Heart left ventricle (tissue), 16 donors: ENCODE results near the gene KLK7. TPM values are rescaled to one million over a fixed set of nuclear protein-coding genes. Genes with fewer than 3 reads are reported as not detected.

Source experiments
- ATAC-seq, 4 donors: fragments of 200-7000 bp; cut with Tn5 transposase; one replicate each; pipeline ENCODE4 v1.9.1; 2020 to 2022; ENCODE audit warnings: moderate library complexity in 4 of 4, mild to moderate bottlenecking in 3 of 4, moderate number of reproducible peaks in 1 of 4
- DNase-seq, 5 donors: peaks; one replicate each; pipeline ENCODE4 v3.0.0-alpha.2; 2020
- H3K27ac ChIP-seq, 12 donors: fragments of 200-600 bp; sonication (generic) in 4 of 12; one replicate each; pipeline versions ENCODE4 v1.5.0 to v1.8.0; 2016 to 2022; ENCODE audit warnings: mild to moderate bottlenecking in 2 of 12
- H3K27me3 ChIP-seq, 9 donors: fragments of 200-600 bp; sonication (generic) in 2 of 9; one replicate each; pipeline versions ENCODE4 v1.5.1 to v1.8.0; 2016 to 2022; ENCODE audit warnings: mild to moderate bottlenecking in 3 of 9
- H3K36me3 ChIP-seq, 9 donors: fragments of 200-600 bp; sonication (generic) in 2 of 9; one replicate each; pipeline versions ENCODE4 v1.5.0 to v1.8.0; 2018 to 2022; ENCODE audit warnings: mild to moderate bottlenecking in 2 of 9
- H3K4me1 ChIP-seq, 12 donors: fragments of 200-600 bp; sonication (generic) in 4 of 12; one replicate each; pipeline versions ENCODE4 v1.5.0 to v1.8.0; 2016 to 2022; ENCODE audit warnings: mild to moderate bottlenecking in 3 of 12
- H3K4me3 ChIP-seq, 12 donors: fragments of 200-600 bp; sonication (generic) in 4 of 12; one replicate each; pipeline versions ENCODE4 v1.5.0 to v1.8.0; 2017 to 2022; ENCODE audit warnings: mild to moderate bottlenecking in 9 of 12, moderate library complexity in 4 of 12
- H3K9me3 ChIP-seq, 12 donors: fragments of 200-600 bp; sonication (generic) in 4 of 12; one replicate each; pipeline versions ENCODE4 v1.5.0 to v1.8.0; 2016 to 2022; ENCODE audit warnings: mild to moderate bottlenecking in 1 of 12
- POLR2A ChIP-seq, 2 donors: fragments of 450-650 bp; IDR thresholded peaks; one replicate each; pipeline ENCODE4 v1.6.1; 2017; ENCODE audit warnings: antibody characterized with exemption in 2 of 2, mild to moderate bottlenecking in 2 of 2, moderate library complexity in 2 of 2
- WGBS, 4 donors: extraction: QIAGEN DNeasy Blood & Tissue Kit in 2 of 4; methylation state at CpG; one replicate each; pipeline versions ENCODE4 v1.1.5 to v1.1.7; 2013 to 2018; 5-methylcytosine and 5-hydroxymethylcytosine counted together
- intact Hi-C, 10 donors: fragments of 100-400 bp; cut with DNase I; formaldehyde crosslinking; loops; one replicate each; pipeline versions ENCODE4 v1.11.1 to v1.14.2; 2022
- polyA plus RNA-seq, 2 donors: library from polyadenylated mRNA; stranded (reverse); fragments of 200-250 nt; gene quantifications; one replicate each; pipeline ENCODE4 v1.2.3, GENCODE V29; 2013
- total RNA-seq, 9 donors: library from RNA; depleted of rRNA in 2 of 9; stranded (reverse); fragments of >200 nt in 2 of 9; fragmentation: NEBNext Ultra II Directional in 3 of 9; extraction: Animal tissue kit (Norgen Biotek cat#: 25700) in 3 of 9; gene quantifications; one replicate each; pipeline versions ENCODE4 v1.1.0 to v1.2.4, GENCODE V29; 2016 to 2023
- TF ChIP-seq, protein P1 (sequence below), 12 donors: fragments of 200-600 bp; sonication (generic) in 4 of 12; IDR thresholded peaks; one replicate each; pipeline versions ENCODE4 v1.5.0 to v1.8.0; 2018 to 2022; ENCODE audit warnings: antibody characterized with exemption in 12 of 12, mild to moderate bottlenecking in 5 of 12
- donor health status: ischemic (EF 13 %, LVEDD 7.1; RV severe dilation, severe dysfunction).
- donor health status: healthy with polysubstance abuse.
- donor health status: DM: no; HTN: yes; CAD: no.
- donor health status: DM: no; HTN: no; CAD: no.
- donor health status: ischemic (EF 25% LVEDD 6.9; RV normal size, moderate dysfunction).
- donor health status: ischemic (EF 25% LVEDD 5.7; RV mildly dilated, moderate dysfunction).
- donor health status: healthy.
- donor health status: DM: yes; HTN: yes; CAD: no.
- donor health status: ischemic (EF 35%, LVEDD 5.7; RV mildly dilated, moderate dysfunction).
- donor health status: nonischemic (EF 11% LVEDD 7.7; RV severe dilation, severe dysfunction).
- donor health status: DM: yes; HTN: yes; CAD: no.
- donor health status: PGD.
- donor health status: ischemic (EF 29% LVEDD 5.4; RV normal size, mild dysfunction).
- donor health status: nonischemic (EF 23%, LVEDD 6.1; RV moderate dilation, normal function).

Gene KLK7
- total and polyA plus RNA-seq, 11 donors, result 4.1 TPM; not detected in 10

- no peak overlapping the region for H3K4me3 ChIP-seq
- no peak overlapping the region for H3K27ac ChIP-seq
- WGBS, 4 donors, result 73 to 81% (median 78%) methylated on average over 7 of the region's 7 CpGs
- H3K4me1 ChIP-seq, result no peaks in the 10 kb centered on the region
- ATAC-seq (no peak), DNase-seq (no peak)
- intact Hi-C loops, result no loop called here
- peaks cover 11 to 73% (median 29%) of the 10 kb centered on the region in 9 donors for H3K27me3 ChIP-seq
- no peak for TF ChIP-seq POLR2A (IDR thresholded peaks at IDR 0.05)
- TF ChIP-seq, protein P1, sequence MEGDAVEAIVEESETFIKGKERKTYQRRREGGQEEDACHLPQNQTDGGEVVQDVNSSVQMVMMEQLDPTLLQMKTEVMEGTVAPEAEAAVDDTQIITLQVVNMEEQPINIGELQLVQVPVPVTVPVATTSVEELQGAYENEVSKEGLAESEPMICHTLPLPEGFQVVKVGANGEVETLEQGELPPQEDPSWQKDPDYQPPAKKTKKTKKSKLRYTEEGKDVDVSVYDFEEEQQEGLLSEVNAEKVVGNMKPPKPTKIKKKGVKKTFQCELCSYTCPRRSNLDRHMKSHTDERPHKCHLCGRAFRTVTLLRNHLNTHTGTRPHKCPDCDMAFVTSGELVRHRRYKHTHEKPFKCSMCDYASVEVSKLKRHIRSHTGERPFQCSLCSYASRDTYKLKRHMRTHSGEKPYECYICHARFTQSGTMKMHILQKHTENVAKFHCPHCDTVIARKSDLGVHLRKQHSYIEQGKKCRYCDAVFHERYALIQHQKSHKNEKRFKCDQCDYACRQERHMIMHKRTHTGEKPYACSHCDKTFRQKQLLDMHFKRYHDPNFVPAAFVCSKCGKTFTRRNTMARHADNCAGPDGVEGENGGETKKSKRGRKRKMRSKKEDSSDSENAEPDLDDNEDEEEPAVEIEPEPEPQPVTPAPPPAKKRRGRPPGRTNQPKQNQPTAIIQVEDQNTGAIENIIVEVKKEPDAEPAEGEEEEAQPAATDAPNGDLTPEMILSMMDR (IDR thresholded peaks at IDR 0.05), result no peak
- no peaks in the 10 kb centered on the region for H3K9me3 ChIP-seq
- no peaks in the 10 kb centered on the region for H3K36me3 ChIP-seq
These were observed 19.6 kb upstream of the KLK7 start for GRCh38 chr19:51003316-51003715.

GRCh38 chr19:51002542-51003311 lies 19.0 kb upstream of the KLK7 start:
- Histone ChIP-seq H3K36me3 (no peaks in the 10 kb centered on the region), H3K27ac (no peak overlapping the region), H3K4me1 (no peaks in the 10 kb centered on the region), H3K9me3 (no peaks in the 10 kb centered on the region), H3K27me3 (peaks cover 13 to 79% (median 29%) of the 10 kb centered on the region in 9 donors), H3K4me3 (no peak overlapping the region)
- DNase-seq, result no peak
- ATAC-seq, result no peak
- no peak for TF ChIP-seq POLR2A (IDR thresholded peaks at IDR 0.05)
- 23 to 65% (median 54%) methylated on average over 25 to 42 of the region's 42 CpGs for WGBS, 4 donors
- intact Hi-C loops, result no loop called here

DNA sequence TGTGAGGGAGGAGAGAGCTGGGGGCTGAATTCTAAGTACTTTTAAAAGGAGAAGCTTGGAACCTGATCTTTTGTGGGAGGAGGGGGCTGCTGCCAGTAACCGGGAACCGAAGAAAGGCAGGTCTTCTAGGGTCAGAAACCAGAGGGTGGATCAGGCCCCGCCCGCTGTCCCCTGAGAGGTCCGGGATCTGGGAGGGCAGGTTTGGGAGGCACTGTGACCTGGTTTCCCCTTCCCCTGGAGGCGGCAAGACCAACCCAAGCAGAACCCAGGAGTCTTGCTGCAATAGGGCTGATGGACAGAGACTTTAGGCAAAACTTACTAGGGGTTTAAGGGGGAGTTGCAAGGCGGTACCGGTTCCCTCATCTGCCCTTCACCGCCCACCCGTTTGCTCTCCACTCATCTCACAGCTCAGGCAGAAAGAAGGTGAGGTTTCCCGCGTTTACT lies 18.4 kb upstream of the KLK7 start:
- H3K4me3 ChIP-seq, result no peak overlapping the region
- no peak overlapping the region for H3K27ac ChIP-seq
- 22 to 48% (median 36%) methylated on average over 12 of the region's 12 CpGs for WGBS, 4 donors
- DNase-seq (no peak), ATAC-seq (no peak)
- no peaks in the 10 kb centered on the region for H3K36me3 ChIP-seq
- peaks cover 14 to 79% (median 29%) of the 10 kb centered on the region in 9 donors for H3K27me3 ChIP-seq
- no peaks in the 10 kb centered on the region for H3K9me3 ChIP-seq
- H3K4me1 ChIP-seq, result no peaks in the 10 kb centered on the region
- intact Hi-C loops, result no loop called here
- TF ChIP-seq, protein P1 (IDR thresholded peaks at IDR 0.05), result no peak
- TF ChIP-seq POLR2A (IDR thresholded peaks at IDR 0.05), result no peak

- 27 to 34% (median 29%) methylated on average over 7 of the region's 7 CpGs for WGBS, 4 donors
- intact Hi-C loops, result no loop called here
- H3K4me3 ChIP-seq, result no peak within 1 kb of the TSS
- ATAC-seq, result no peak
- H3K27ac ChIP-seq, result no peak within 1 kb of the TSS
- no peaks in the 10 kb centered on the region for H3K36me3 ChIP-seq
- no peak for DNase-seq
- TF ChIP-seq POLR2A (IDR thresholded peaks at IDR 0.05), result no peak
- TF ChIP-seq, protein P1 (IDR thresholded peaks at IDR 0.05), result no peak
- no peaks in the 10 kb centered on the region for H3K9me3 ChIP-seq
- H3K27me3 ChIP-seq, result peaks cover 14 to 73% (median 29%) of the 10 kb centered on the region in 9 donors
- no peaks in the 10 kb centered on the region for H3K4me1 ChIP-seq
These were observed 17.8 kb upstream of the KLK7 start, which contains the start of gene KLK8 for GRCh38 chr19:51001515-51001914. TSS of gene KLK8 (minus strand) at chr19:51001604. CDS start at chr19:51001167, 437 bp downstream.
